ENCODE results near the gene PHB1.

Gene PHB1

GRCh38 chr17:49388290-49388640 is 26.4 kb downstream of the PHB1 start:
- Histone ChIP-seq H3K4me1 (ENCODE audit: control insufficient read depth, insufficient read depth, low read length, unreplicated experiment) (peaks cover 6% of the 10 kb centered on the region), H3K27me3 (ENCODE audit: insufficient read depth, low read length) (no peaks in the 10 kb centered on the region), H2AFZ (ENCODE audit: low read length, unreplicated experiment) (no peak overlapping the region), H3K27ac (ENCODE audit: low read depth, low read length) (no peak overlapping the region), H3K79me2 (ENCODE audit: control insufficient read depth, insufficient read depth, low read length, unreplicated experiment) (no peaks in the 10 kb centered on the region), H3K4me3 (ENCODE audit: low read depth, low read length) (no peak overlapping the region), H3K36me3 (ENCODE audit: insufficient read depth, low read length) (no peaks in the 10 kb centered on the region)

DNA sequence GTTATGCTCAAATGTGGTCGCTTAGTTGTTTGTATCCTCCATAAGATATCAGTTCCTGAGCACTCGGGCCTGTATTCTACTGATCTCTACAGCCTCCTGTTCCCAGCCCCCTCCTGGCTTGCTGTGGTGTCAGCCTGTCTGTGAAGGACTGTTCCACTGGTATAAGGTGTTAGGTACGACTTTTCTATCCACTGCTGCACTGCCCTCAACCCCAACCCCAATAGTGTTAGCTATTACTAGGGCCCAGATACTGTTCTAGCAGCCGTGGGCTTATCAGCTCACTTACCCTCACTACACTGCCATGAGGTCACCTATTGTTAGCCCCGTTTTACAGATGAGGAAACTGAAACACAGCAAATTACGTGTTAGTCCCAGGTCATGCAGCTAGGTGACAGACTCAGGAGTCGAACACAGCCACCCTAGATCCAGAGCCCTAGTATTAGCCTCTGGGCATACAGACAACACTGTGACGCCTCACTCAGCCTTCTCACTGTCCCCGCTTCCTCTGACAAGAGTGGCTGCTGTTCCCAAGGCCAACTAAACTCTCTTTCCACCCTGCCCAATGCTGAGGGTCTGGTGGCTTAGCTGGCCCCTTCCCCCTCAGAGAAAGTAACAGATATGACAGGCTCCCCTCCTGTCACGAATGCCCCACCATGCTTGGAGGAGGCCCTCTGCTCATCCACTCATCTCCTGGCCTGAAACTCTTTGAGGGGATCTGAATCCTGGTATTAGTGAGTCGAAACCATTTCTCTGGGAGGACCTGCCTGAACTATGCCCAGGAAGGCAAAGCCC is 27.0 kb downstream of the PHB1 start:
- no peak overlapping the region for H2AFZ ChIP-seq (ENCODE audit: low read length, unreplicated experiment)
- H3K4me1 ChIP-seq (ENCODE audit: control insufficient read depth, insufficient read depth, low read length, unreplicated experiment): peaks cover 6% of the 10 kb centered on the region
- no peaks in the 10 kb centered on the region for H3K79me2 ChIP-seq (ENCODE audit: control insufficient read depth, insufficient read depth, low read length, unreplicated experiment)
- H3K36me3 ChIP-seq (ENCODE audit: insufficient read depth, low read length): no peaks in the 10 kb centered on the region
- no peaks in the 10 kb centered on the region for H3K27me3 ChIP-seq (ENCODE audit: insufficient read depth, low read length)
- no peak overlapping the region for H3K4me3 ChIP-seq (ENCODE audit: low read depth, low read length)
- no peak overlapping the region for H3K27ac ChIP-seq (ENCODE audit: low read depth, low read length)

DNA sequence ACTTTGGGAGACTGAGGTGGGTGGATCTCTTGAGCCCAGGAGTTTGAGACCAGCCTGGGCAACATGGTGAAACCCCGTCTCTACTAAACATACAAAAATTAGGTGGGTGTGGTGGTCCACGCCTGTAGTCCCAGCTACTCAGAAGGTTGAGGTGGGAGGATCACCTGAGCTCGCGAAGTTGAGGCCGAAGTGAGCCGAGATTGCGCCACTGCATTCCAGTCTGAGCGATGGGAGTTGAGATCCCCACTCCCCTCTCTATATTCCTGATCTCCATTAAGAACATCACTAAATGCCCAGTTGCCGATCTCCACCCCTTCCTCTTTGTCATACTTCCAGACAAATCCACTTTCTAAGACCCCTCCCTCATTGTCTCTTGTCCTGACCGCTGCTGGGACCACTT is 28.3 kb downstream of the PHB1 start:
- H3K27ac ChIP-seq (ENCODE audit: low read depth, low read length): no peak overlapping the region
- H3K79me2 ChIP-seq (ENCODE audit: control insufficient read depth, insufficient read depth, low read length, unreplicated experiment): no peaks in the 10 kb centered on the region
- H3K27me3 ChIP-seq (ENCODE audit: insufficient read depth, low read length): no peaks in the 10 kb centered on the region
- no peak overlapping the region for H3K4me3 ChIP-seq (ENCODE audit: low read depth, low read length)
- peaks cover 6% of the 10 kb centered on the region for H3K4me1 ChIP-seq (ENCODE audit: control insufficient read depth, insufficient read depth, low read length, unreplicated experiment)
- H3K36me3 ChIP-seq (ENCODE audit: insufficient read depth, low read length): no peaks in the 10 kb centered on the region
- no peak overlapping the region for H2AFZ ChIP-seq (ENCODE audit: low read length, unreplicated experiment)

DNA sequence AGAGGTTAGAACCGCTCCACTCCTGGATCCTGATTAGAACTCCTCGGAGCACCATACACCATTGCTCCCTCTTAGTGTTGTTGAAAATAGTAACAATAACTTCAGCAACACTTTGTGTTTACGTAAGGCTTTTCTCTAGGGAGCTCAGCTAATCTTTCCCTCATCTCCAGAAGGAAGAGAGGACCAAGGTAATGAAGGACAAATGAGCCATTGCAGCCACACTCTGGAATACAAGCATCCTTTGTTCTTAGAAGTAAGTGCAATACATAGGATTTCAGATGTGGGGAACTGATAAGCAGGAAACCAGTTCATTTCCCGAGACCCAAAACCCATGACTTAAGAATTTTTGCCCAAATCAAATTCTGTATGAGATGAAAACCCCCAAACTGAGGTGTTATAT is 29.7 kb downstream of the PHB1 start:
- Histone ChIP-seq H3K4me3 (ENCODE audit: low read depth, low read length) (no peak overlapping the region), H3K79me2 (ENCODE audit: control insufficient read depth, insufficient read depth, low read length, unreplicated experiment) (no peaks in the 10 kb centered on the region), H3K27ac (ENCODE audit: low read depth, low read length) (no peak overlapping the region), H3K36me3 (ENCODE audit: insufficient read depth, low read length) (no peaks in the 10 kb centered on the region), H3K4me1 (ENCODE audit: control insufficient read depth, insufficient read depth, low read length, unreplicated experiment) (peaks cover 2% of the 10 kb centered on the region), H3K27me3 (ENCODE audit: insufficient read depth, low read length) (no peaks in the 10 kb centered on the region), H2AFZ (ENCODE audit: low read length, unreplicated experiment) (no peak overlapping the region)

DNA sequence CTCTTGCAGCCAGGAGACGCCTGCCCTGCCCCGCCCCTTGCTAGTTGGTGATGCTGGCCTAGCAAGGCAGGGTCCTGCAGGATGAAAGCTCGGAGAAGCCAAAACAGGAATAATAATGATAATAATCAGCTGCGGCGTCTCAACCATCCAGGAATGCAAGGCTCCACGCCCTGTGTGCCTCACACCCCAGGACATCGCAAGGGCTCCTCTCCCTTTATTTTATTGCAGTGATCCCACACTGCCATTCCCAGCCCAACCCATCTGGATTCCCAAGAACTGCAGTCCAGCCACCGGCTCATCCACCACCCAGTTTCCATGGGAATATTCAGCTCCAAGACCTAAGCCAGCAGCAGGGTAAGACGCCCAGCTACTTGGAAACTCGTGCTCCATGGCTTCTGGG is 31.6 kb downstream of the PHB1 start:
- no peak overlapping the region for H2AFZ ChIP-seq (ENCODE audit: low read length, unreplicated experiment)
- no peak overlapping the region for H3K27ac ChIP-seq (ENCODE audit: low read depth, low read length)
- H3K79me2 ChIP-seq (ENCODE audit: control insufficient read depth, insufficient read depth, low read length, unreplicated experiment): no peaks in the 10 kb centered on the region
- no peaks in the 10 kb centered on the region for H3K4me1 ChIP-seq (ENCODE audit: control insufficient read depth, insufficient read depth, low read length, unreplicated experiment)
- no peaks in the 10 kb centered on the region for H3K36me3 ChIP-seq (ENCODE audit: insufficient read depth, low read length)
- H3K4me3 ChIP-seq (ENCODE audit: low read depth, low read length): no peak overlapping the region
- no peaks in the 10 kb centered on the region for H3K27me3 ChIP-seq (ENCODE audit: insufficient read depth, low read length)

GRCh38 chr17:49382556-49382955 is 32.1 kb downstream of the PHB1 start:
- no peaks in the 10 kb centered on the region for H3K4me1 ChIP-seq (ENCODE audit: control insufficient read depth, insufficient read depth, low read length, unreplicated experiment)
- H2AFZ ChIP-seq (ENCODE audit: low read length, unreplicated experiment): no peak overlapping the region
- H3K4me3 ChIP-seq (ENCODE audit: low read depth, low read length): no peak overlapping the region
- H3K79me2 ChIP-seq (ENCODE audit: control insufficient read depth, insufficient read depth, low read length, unreplicated experiment): no peaks in the 10 kb centered on the region
- no peaks in the 10 kb centered on the region for H3K27me3 ChIP-seq (ENCODE audit: insufficient read depth, low read length)
- H3K27ac ChIP-seq (ENCODE audit: low read depth, low read length): no peak overlapping the region
- H3K36me3 ChIP-seq (ENCODE audit: insufficient read depth, low read length): no peaks in the 10 kb centered on the region

DNA sequence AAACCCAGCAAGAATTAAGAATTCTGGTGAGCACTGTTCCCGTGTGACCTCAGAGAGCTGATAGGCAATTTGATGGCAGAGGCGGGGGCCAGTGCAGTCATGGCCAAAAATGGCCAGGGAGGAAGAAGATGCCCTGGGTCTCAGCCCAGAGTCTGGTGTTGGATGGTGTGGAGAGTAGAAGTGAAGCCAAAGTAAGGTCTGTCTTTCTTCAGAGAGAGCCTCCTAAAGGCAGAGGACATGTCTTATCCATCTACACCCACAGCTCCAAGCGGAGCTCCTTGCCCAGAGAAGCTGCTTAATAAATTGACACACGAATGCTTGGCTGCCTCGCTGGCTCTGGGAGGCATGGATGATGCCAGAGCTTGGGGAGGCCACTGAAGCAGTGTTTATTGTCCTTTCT is 32.9 kb downstream of the PHB1 start:
- H2AFZ ChIP-seq (ENCODE audit: low read length, unreplicated experiment): no peak overlapping the region
- no peak overlapping the region for H3K27ac ChIP-seq (ENCODE audit: low read depth, low read length)
- H3K79me2 ChIP-seq (ENCODE audit: control insufficient read depth, insufficient read depth, low read length, unreplicated experiment): no peaks in the 10 kb centered on the region
- H3K4me1 ChIP-seq (ENCODE audit: control insufficient read depth, insufficient read depth, low read length, unreplicated experiment): no peaks in the 10 kb centered on the region
- no peak overlapping the region for H3K4me3 ChIP-seq (ENCODE audit: low read depth, low read length)
- H3K36me3 ChIP-seq (ENCODE audit: insufficient read depth, low read length): no peaks in the 10 kb centered on the region
- H3K27me3 ChIP-seq (ENCODE audit: insufficient read depth, low read length): no peaks in the 10 kb centered on the region

- Histone ChIP-seq H3K4me3 (ENCODE audit: low read depth, low read length) (no peak overlapping the region), H3K79me2 (ENCODE audit: control insufficient read depth, insufficient read depth, low read length, unreplicated experiment) (no peaks in the 10 kb centered on the region), H2AFZ (ENCODE audit: low read length, unreplicated experiment) (no peak overlapping the region), H3K27ac (ENCODE audit: low read depth, low read length) (no peak overlapping the region), H3K27me3 (ENCODE audit: insufficient read depth, low read length) (no peaks in the 10 kb centered on the region), H3K4me1 (ENCODE audit: control insufficient read depth, insufficient read depth, low read length, unreplicated experiment) (no peaks in the 10 kb centered on the region), H3K36me3 (ENCODE audit: insufficient read depth, low read length) (no peaks in the 10 kb centered on the region)
Measured at GRCh38 chr17:49381033-49381432, 33.6 kb downstream of the PHB1 start.

DNA sequence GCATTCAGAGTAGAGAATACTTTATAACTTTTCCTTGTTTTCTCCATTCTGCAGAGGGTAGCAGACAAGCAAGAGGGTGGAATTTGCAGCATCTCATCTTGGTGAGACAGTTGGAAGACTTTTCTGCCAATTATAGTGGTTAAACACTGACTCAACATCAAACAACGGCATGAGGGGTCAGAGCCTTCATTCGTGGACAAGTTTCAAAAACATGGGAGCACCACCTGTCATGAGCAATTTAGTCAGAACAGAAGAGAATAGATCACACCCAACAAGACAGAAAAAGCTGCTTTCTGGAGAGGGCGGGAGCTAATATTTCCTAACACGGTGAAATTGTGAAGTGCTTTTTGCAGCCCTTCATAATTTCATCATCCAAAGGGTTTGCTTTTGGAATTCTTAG is 34.8 kb downstream of the PHB1 start:
- no peaks in the 10 kb centered on the region for H3K4me1 ChIP-seq (ENCODE audit: control insufficient read depth, insufficient read depth, low read length, unreplicated experiment)
- H2AFZ ChIP-seq (ENCODE audit: low read length, unreplicated experiment): no peak overlapping the region
- no peak overlapping the region for H3K27ac ChIP-seq (ENCODE audit: low read depth, low read length)
- no peaks in the 10 kb centered on the region for H3K79me2 ChIP-seq (ENCODE audit: control insufficient read depth, insufficient read depth, low read length, unreplicated experiment)
- no peaks in the 10 kb centered on the region for H3K36me3 ChIP-seq (ENCODE audit: insufficient read depth, low read length)
- H3K4me3 ChIP-seq (ENCODE audit: low read depth, low read length): no peak overlapping the region
- H3K27me3 ChIP-seq (ENCODE audit: insufficient read depth, low read length): no peaks in the 10 kb centered on the region

DNA sequence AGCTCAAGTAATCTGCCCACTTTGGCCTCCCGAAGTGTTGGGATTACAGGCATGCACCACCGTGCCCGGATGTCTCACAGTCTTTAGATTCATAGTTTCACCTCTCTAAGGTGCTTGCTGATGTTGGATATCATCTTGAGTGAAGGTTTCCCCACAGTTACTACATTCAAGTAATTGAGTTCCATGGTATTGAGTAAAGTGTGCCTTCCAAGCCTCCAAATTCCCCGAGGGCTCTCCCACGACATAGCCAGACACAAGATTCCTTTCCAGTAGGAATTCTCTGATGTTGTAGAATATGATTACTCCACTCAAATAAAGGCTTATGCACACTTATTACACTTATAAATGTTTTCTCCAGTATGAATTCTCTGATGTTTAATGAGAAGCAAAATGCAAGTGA is 36.4 kb downstream of the PHB1 start:
- H2AFZ ChIP-seq (ENCODE audit: low read length, unreplicated experiment): no peak overlapping the region
- no peaks in the 10 kb centered on the region for H3K36me3 ChIP-seq (ENCODE audit: insufficient read depth, low read length)
- no peaks in the 10 kb centered on the region for H3K79me2 ChIP-seq (ENCODE audit: control insufficient read depth, insufficient read depth, low read length, unreplicated experiment)
- no peak overlapping the region for H3K4me3 ChIP-seq (ENCODE audit: low read depth, low read length)
- H3K4me1 ChIP-seq (ENCODE audit: control insufficient read depth, insufficient read depth, low read length, unreplicated experiment): no peaks in the 10 kb centered on the region
- H3K27me3 ChIP-seq (ENCODE audit: insufficient read depth, low read length): no peaks in the 10 kb centered on the region
- H3K27ac ChIP-seq (ENCODE audit: low read depth, low read length): no peak overlapping the region

- no peaks in the 10 kb centered on the region for H3K4me1 ChIP-seq (ENCODE audit: control insufficient read depth, insufficient read depth, low read length, unreplicated experiment)
- no peak overlapping the region for H2AFZ ChIP-seq (ENCODE audit: low read length, unreplicated experiment)
- H3K27ac ChIP-seq (ENCODE audit: low read depth, low read length): no peak overlapping the region
- H3K4me3 ChIP-seq (ENCODE audit: low read depth, low read length): no peak overlapping the region
- no peaks in the 10 kb centered on the region for H3K36me3 ChIP-seq (ENCODE audit: insufficient read depth, low read length)
- H3K79me2 ChIP-seq (ENCODE audit: control insufficient read depth, insufficient read depth, low read length, unreplicated experiment): no peaks in the 10 kb centered on the region
- H3K27me3 ChIP-seq (ENCODE audit: insufficient read depth, low read length): no peaks in the 10 kb centered on the region
Measured at GRCh38 chr17:49375544-49375943, 39.1 kb downstream of the PHB1 start.
